ENCODE measurements around the gene HAGHL.

HAGHL gene

GRCh38 chr16:705431-706188, 21.3 kb upstream of the HAGHL start, which contains the start of gene FBXL16:
Gene FBXL16, minus strand, starts transcription at chr16:705801. Its CDS starts 8,396 bp downstream, at chr16:697405.
- H3K4me3 ChIP-seq (replicated peaks in 1 of 2; ENCODE audit: low read depth in 2 of 2, low read length in 2 of 2) = peak within 1 kb of the TSS in 1 of 2 donors; percentile 24
- no peak for DNase-seq (ENCODE audit: low read depth in 2 of 2)
- no peak for TF ChIP-seq CTCF (IDR thresholded peaks at IDR 0.05; ENCODE audit: low read depth, low read length)

DNA sequence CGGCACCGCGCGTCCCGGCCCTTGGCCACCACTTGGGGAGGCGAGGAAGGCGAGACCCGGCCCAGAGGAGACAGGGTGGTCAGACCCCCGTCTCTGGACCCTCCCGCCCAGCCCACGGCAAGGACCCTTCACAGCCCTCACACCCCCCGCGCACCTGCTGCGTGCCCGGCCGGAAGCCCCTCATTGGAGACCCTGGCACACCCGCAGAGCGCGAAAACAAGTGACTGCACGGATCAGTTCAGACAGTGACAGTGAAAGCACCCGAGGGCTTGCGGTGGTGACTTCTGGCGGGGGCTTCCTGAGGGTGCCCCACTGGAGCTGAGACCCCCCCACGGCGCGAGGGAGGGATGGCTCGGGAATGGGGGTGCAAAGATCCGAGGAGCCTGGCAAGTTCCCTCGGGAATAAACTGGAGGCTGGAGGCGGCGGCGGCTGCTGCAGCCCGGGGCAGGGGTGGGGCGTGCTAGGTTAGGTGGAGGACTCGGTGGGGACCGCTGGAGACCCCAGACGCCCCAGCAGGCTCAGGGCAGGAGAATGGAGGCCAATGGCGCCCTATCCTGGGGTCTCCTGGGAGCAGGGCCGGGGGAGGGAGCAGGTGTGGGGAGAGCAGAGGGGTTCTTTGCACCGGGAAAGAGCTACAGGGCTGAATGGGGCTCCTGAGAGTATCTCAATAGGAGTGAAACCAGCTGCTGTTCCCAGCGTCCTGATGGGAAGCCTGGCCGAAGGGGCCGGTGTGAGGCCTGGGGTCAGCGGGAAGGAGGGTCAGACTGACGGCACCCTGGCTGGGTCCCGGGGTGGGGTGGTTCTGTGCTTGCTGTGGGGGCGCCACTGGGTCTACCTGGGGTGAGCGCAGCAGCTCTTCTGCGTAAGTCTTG, 20.5 kb upstream of the HAGHL start:
- TF ChIP-seq CTCF (IDR thresholded peaks at IDR 0.05; ENCODE audit: low read depth, low read length) = no peak
- DNase-seq (ENCODE audit: low read depth in 2 of 2) = no peak
- no peak overlapping the region for H3K4me3 ChIP-seq (replicated peaks in 1 of 2; ENCODE audit: low read depth in 2 of 2, low read length in 2 of 2)

GRCh38 chr16:707062-707538, 19.8 kb upstream of the HAGHL start:
- no peak for TF ChIP-seq CTCF (IDR thresholded peaks at IDR 0.05; ENCODE audit: low read depth, low read length)
- no peak for DNase-seq (ENCODE audit: low read depth in 2 of 2)
- H3K4me3 ChIP-seq (replicated peaks in 1 of 2; ENCODE audit: low read depth in 2 of 2, low read length in 2 of 2) = no peak overlapping the region

DNA sequence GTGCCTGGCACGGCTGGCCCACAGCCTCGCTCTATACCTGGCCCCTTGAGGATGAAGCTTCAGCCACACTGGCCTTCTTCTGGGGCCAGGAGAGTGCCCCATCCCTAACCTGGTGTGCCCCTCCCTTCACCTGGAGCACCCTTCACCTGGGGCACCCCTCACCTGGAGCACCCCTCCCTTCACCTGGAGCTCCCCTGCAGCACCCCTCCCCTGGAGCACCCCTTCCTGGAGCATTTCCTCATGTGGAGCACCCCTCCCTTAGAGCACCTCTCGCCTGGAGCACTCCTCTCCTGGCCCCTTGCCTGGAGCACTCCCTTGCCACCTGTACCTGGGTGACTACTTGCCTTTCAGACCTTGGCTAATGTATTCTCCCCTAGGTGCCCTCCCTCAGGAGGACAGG, 18.9 kb upstream of the HAGHL start:
- no peak for TF ChIP-seq CTCF (IDR thresholded peaks at IDR 0.05; ENCODE audit: low read depth, low read length)
- DNase-seq (ENCODE audit: low read depth in 2 of 2) = no peak
- no peak overlapping the region for H3K4me3 ChIP-seq (replicated peaks in 1 of 2; ENCODE audit: low read depth in 2 of 2, low read length in 2 of 2)

DNA sequence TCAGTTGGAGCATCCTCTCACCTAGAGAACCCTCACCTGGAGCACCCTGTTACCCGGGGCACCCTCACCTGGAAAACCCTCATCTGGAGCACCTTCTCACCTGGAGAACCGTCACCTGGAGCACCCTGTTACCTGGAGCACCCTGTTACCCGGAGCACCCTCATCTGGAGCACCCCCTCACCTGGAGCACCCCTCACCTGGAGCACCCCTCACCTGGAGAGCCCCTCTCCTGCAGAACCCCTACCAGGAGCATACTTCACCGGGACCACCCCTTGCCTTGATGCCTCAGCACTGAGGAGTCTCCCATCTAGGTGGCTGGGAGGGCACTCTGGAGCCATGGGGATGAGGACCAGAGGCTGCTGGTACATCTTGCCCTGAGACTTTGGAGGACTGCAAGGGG, 17.9 kb upstream of the HAGHL start:
- H3K4me3 ChIP-seq (replicated peaks in 1 of 2; ENCODE audit: low read depth in 2 of 2, low read length in 2 of 2) = no peak overlapping the region
- TF ChIP-seq CTCF (IDR thresholded peaks at IDR 0.05; ENCODE audit: low read depth, low read length) = no peak
- no peak for DNase-seq (ENCODE audit: low read depth in 2 of 2)

DNA sequence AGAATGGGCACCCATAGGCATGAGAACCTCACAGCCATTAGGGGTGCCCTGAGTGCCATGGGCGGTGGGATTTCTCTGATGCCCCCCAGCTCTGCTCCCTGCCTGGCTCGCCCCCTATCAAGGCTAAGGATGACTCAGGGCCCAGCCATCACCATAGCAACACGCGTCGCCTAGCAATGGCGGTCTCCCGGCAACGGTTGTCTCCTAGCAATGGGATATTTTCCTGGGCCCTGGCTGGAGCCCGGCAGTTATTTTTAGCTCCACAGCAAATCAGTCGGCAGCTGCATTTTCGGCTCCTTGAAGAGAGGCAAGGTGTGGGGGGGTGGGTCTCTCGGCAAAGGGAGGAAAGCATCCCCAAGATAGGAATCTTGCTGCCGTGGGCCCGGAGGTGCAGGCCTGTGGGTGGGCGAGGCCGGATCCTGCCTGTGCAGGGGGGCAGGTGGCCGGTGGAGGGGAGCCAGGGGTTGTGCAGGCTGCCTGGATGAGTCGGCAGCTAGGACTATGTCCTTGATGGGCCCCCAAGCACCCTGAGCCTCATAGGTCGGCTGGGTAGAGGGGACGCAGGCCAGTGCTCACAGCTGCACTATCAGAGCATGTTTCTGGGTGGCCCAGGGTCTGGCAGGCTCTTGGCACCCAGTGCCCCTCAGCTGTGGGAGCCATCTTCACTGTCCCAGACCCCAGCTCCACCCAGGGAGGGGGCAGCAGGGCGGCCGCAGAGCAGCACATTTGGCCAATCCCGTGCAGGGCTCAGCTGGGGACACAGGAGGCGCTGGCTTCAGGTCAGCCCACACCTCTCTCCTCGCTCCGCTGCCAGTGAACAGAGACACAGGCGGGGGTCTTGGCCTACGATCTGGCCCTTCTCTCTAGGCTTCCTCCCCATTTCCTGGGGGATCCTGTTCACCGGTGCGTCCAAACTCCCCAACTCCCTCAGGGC, 17.1 kb upstream of the HAGHL start:
- TF ChIP-seq CTCF (IDR thresholded peaks at IDR 0.05; ENCODE audit: low read depth, low read length) = no peak
- H3K4me3 ChIP-seq (replicated peaks in 1 of 2; ENCODE audit: low read depth in 2 of 2, low read length in 2 of 2) = no peak overlapping the region
- peak; percentile 86 to 92 for DNase-seq (ENCODE audit: low read depth in 2 of 2)

All from cardiac fibroblast (primary cell).